ENCODE results near the gene FN1.

The FN1 gene

GRCh38 chr2:215399067-215399716 is 36.7 kb downstream of the FN1 start:
- H3K4me3 ChIP-seq = no peak overlapping the region
- no peak for DNase-seq (ENCODE audit: low spot score)
- H3K27ac ChIP-seq = peak overlapping the region in 1 of 2 donors; percentile 41
- TF ChIP-seq, protein P1, sequence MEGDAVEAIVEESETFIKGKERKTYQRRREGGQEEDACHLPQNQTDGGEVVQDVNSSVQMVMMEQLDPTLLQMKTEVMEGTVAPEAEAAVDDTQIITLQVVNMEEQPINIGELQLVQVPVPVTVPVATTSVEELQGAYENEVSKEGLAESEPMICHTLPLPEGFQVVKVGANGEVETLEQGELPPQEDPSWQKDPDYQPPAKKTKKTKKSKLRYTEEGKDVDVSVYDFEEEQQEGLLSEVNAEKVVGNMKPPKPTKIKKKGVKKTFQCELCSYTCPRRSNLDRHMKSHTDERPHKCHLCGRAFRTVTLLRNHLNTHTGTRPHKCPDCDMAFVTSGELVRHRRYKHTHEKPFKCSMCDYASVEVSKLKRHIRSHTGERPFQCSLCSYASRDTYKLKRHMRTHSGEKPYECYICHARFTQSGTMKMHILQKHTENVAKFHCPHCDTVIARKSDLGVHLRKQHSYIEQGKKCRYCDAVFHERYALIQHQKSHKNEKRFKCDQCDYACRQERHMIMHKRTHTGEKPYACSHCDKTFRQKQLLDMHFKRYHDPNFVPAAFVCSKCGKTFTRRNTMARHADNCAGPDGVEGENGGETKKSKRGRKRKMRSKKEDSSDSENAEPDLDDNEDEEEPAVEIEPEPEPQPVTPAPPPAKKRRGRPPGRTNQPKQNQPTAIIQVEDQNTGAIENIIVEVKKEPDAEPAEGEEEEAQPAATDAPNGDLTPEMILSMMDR (IDR thresholded peaks at IDR 0.05) = no peak

GRCh38 chr2:215397632-215398341 is 38.1 kb downstream of the FN1 start:
- H3K27ac ChIP-seq = peak overlapping the region; percentile 27 to 63
- DNase-seq (ENCODE audit: low spot score) = no peak
- TF ChIP-seq, protein P1 (IDR thresholded peaks at IDR 0.05) = no peak
- peak overlapping the region; percentile 26 for H3K4me3 ChIP-seq

- no peak for DNase-seq (ENCODE audit: low spot score)
- TF ChIP-seq, protein P1 (IDR thresholded peaks at IDR 0.05) = no peak
- H3K4me3 ChIP-seq = no peak overlapping the region
- peak overlapping the region; percentile 3 to 49 for H3K27ac ChIP-seq
Observed at GRCh38 chr2:215396595-215397313, 39.1 kb downstream of the FN1 start.

DNA sequence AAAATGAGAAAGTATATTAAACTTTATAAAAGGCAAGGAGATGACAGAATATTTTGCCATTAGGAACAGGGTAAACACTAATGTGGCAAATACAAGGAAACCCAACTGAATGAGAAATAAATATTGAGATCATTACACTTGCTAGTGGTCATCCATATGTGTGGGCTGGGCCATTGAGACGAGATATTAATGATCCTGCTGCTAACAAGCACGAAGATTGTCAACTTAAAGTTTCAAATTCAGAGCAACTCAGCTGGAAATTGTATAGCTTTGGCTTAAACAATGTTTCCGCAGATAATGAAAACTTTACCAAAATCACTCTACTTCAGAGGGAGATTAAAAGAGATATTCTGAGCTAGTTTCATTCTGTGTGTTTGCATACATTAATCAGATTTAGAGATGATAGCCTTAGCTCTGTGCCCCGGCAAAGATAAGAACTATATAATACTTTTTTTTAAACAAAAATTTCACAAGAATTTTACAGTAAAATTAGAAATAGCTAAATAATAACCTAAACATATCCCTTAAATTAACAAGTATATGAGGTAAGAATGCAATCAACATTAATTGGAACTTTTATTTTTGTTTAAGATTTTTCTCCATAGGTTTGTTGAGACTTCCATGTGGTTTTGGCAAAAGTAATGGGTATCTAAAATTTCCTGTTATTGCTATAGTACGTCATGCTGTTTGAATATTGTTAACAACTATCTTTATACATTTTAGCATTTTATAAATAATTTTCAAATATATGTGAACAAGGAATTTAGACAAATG is 40.0 kb downstream of the FN1 start:
- Histone ChIP-seq H3K4me3 (no peak overlapping the region), H3K27ac (no peak overlapping the region)
- DNase-seq (ENCODE audit: low spot score) = no peak
- TF ChIP-seq, protein P1 (IDR thresholded peaks at IDR 0.05) = no peak

DNA sequence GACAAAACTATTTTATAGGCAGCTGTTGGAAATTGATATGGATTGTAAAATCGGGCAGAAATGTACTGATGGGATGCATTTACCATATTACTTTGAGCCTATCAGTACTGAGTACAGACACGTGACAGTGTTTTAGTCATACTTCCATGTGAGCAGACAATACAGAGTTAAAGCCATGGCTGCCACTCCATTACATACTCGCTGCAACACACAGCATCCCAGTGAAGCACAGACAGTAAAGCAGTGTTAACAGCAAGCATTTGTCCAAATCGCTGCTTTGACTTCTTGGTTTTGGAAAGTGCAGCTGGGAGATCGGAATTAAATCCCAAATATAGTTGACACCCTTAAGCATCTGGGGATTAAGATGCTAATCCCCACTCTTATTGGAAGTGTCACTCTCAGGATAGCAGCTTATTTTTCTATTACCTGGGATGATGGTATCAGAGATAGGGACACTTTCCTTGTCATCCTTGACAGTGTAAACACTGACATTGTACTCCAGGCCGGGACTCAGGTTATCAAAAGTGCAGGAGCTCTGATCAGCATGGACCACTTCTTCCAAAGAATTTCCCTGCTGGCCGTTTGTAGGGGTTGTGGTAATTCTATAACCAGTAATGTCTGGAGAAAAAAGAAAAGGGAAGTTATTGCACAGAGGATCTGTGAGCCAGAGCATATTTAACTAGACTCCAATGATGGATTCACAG is 41.6 kb downstream of the FN1 start:
- no peak for DNase-seq (ENCODE audit: low spot score)
- TF ChIP-seq, protein P1 (IDR thresholded peaks at IDR 0.05) = no peak
- Histone ChIP-seq H3K4me3 (no peak overlapping the region), H3K27ac (no peak overlapping the region)

- Histone ChIP-seq H3K27ac (no peak overlapping the region), H3K4me3 (no peak overlapping the region)
- TF ChIP-seq, protein P1 (IDR thresholded peaks at IDR 0.05) = no peak
- DNase-seq (ENCODE audit: low spot score) = no peak
Observed at GRCh38 chr2:215392687-215393270, 43.1 kb downstream of the FN1 start.

All from coronary artery (tissue), 2 donors.